Activated T-helper 1 cell treated with anti-CD3 and anti-CD28 coated beads, Interleukin-2, amount 50 U/mL, for 16 hours (primary cell): ENCODE measurements around the gene TOMT.

Source experiments
- DNase-seq, 2 donors: peaks; one replicate each; pipeline ENCODE4 v3.0.0-alpha.2; 2020; ENCODE audit warnings: low read depth in 1 of 2, low spot score in 1 of 2

TOMT gene

DNA sequence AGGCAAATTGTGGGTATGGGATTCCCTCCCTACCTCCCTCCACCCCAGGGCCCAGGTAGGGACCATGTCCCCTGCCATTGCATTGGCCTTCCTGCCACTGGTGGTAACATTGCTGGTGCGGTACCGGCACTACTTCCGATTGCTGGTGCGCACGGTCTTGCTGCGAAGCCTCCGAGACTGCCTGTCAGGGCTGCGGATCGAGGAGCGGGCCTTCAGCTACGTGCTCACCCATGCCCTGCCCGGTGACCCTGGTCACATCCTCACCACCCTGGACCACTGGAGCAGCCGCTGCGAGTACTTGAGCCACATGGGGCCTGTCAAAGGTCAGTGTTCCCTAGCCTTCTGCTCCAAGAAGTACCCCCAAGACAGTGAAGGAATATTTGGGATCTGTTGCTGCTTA, at the start of gene TOMT:
Gene TOMT (plus strand): TSS at position 37 of the 400 bp plus-strand sequence. CDS start 28 bp downstream, at position 65.
- DNase-seq = no peak

DNA sequence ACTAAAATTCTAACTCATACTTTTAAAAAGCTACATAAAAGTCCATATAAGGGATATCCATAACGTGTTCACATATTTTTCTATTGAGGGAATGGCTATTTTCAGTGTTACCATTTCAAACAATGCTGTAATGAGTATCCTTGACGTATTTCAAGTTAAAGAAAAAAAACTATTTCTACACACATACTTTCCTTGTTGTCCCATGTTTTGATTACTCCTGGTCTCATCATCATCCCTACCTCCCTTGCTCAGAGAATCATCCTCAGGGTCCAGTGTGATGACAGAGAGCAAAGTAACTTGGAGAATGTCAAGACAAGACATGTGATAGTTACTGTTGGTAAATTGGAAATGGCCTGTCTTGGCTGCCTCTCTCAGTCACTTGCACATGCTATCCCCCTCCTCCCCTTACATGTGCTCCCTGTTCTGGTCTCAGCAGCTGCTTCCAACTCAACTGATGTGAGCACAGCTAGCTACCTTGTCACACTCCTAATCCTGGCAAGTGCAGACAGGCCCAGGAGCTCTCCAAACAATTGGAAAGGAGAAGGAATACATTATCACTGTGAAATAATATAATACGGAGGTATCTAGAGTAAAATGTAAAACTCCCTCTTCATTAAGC, 47.2 kb upstream of the TOMT start:
- no peak for DNase-seq

GRCh38 chr11:72061739-72062396, 43.9 kb upstream of the TOMT start:
- DNase-seq = no peak

DNA sequence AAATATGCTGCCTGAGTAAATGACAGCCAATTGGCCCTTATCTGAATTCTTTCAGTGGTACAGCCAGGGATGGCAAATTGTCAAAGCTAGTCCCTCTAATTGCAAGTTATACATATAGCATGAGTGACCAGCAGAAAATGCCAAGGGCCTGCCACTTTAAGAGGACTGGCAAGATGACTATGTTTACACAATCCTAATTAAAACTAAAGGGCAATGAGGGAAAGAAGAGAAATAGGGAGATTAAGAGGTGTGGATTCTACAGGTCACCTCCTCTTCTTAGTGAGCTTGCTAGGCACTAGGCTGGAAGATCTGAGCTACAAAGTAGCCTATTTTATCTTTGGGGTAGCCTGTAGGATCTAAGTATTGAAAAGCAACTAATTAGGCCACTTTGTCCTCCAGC, 38.9 kb upstream of the TOMT start:
- DNase-seq = no peak

- DNase-seq = no peak
Observed at GRCh38 chr11:72067266-72067665, 38.5 kb upstream of the TOMT start.

DNA sequence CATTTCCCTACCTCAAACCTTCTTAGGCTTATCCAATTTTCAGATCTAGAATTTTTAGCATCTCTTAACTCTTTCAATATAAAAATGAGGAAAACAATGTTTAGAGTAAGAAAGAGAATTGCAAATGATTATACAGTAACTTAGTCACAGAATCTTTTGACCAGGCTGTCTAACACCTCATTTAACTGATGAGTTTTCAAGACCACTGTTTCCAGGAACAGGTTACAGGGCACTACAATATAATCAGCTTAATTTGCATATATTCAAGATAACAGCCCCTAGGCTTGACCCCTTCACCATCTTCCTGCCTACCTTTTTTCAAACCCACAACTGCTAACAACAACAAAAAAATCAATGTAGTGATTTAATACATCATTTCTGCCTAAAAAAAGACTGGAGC, 38.0 kb upstream of the TOMT start:
- no peak for DNase-seq

- no peak for DNase-seq
Observed at GRCh38 chr11:72069200-72069599, 36.5 kb upstream of the TOMT start.

DNA sequence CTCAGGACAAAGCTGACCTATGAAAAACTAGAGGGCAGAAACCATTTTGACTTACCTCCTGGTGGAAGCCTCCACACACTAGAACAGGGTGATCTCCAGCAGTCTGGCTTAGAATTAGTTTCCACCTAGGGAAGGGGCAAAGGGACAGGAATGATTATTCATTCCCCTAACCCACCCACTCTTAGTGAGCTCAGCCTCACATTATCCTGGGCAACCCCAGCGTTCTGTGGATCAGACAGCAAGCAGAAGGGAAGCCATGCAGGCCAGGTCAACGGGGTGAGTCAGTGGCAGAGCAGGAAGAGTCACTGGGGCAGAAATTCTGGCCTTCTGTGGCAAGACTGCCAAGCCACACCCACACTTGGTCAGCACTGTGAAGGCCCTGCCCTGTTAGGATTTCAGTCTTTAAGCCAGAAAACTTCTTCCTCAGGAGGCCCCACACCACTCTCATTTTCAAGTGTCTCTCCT, 35.9 kb upstream of the TOMT start:
- DNase-seq = no peak

GRCh38 chr11:72070491-72070890, 35.2 kb upstream of the TOMT start:
- no peak for DNase-seq

- DNase-seq = no peak
Observed at GRCh38 chr11:72072348-72072747, 33.4 kb upstream of the TOMT start.

GRCh38 chr11:72075109-72075508, 30.6 kb upstream of the TOMT start:
- DNase-seq = no peak

DNA sequence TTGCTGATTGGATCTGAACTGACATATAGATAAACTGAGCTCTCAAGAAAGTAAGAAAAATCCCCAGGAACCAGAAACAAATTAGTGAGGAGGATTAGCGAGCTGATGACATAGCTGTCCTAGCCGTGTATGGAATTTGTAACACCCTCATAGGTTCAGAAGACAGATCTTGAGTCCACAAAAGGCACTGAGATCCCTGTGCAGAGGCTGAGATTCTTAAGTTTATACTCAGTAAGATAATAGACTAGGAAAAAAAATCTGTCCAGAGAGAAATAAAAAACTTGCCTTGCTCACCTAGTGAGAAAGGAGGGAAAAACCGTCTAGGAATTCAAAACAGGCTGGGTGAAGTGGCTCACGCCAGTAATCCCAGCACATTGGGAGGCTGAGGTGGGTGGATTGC, 30.0 kb upstream of the TOMT start:
- no peak for DNase-seq

DNA sequence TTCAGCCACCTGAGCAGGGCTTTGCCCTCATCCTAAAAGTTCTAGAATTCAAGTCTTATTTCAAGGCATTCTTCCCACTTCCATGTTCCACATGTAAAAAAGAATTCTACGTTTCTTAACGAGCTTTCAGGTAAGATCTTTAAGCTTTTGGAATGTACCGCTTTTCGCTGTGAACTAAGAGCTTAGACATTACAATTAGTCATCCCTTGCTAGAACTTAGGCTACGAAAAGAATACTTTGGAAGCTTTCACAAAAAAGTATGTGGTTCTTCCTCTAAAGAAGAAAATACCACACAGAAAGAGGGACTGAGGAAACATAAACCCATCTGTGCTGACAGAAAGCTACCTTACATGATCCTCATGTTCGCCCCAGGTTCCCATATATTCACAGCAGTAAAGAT, 27.2 kb upstream of the TOMT start:
- no peak for DNase-seq

GRCh38 chr11:72079819-72080325, 25.9 kb upstream of the TOMT start:
- no peak for DNase-seq

GRCh38 chr11:72080326-72081183, 25.2 kb upstream of the TOMT start, which contains the start of the genes LRRC51 and NUMA1:
LRRC51 (plus strand) TSS chr11:72080850; CDS start chr11:72089084, 8,234 bp downstream.
NUMA1 (minus strand) TSS chr11:72080542; CDS start chr11:72035943, 44,599 bp downstream.
- peak; percentile 97 to 98 for DNase-seq

DNA sequence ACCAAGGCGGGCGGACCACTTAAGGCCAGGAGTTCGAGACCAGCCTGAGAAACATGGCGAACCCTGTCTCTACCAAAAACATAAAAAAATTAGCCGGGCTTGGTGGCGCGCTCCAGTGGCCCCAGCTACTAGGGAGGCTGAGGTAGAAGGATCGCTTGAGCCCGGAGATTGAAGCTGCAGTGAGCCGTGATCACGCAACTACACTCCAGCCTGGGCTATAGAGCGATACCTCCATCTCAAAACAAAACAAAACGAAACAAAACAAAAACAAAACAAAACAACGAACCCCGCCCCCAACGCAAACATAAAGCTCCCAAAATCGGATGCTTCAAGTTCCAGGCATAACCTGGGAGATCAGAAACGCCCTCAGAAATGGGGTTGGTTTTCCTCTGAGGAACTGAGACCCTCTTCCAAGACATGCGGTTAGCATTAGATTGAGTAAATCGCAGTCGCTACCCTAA, 24.5 kb upstream of the TOMT start:
- no peak for DNase-seq

DNA sequence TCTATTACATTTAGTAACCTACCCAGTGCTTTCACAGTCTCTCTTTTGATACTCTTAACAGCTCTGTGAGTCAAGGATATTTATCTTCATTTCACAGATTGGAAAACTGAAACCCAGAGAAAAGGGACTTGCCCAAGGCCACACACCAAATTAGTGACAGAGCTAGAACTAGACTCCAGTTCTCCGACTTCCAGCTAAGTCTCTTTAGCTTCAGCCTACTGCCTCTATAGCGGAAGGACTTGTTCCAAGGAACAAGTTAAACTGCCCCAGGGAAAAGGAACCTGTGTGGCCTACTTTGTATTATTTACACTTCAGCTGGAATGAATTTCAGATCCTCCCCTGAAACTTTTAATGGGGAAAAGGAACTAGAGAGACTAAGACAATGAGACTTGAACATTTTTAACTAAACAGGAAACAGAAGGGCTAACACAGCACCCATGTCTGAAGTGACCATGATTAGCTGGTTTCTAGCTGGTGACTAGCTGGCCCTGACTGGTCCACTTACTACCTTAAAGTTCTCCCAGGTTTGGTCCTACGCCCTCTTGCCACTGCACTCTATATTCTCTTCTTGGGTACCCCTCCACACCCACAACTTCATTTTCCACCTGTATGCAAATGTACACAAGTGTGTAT, 23.8 kb upstream of the TOMT start:
- DNase-seq = no peak

DNA sequence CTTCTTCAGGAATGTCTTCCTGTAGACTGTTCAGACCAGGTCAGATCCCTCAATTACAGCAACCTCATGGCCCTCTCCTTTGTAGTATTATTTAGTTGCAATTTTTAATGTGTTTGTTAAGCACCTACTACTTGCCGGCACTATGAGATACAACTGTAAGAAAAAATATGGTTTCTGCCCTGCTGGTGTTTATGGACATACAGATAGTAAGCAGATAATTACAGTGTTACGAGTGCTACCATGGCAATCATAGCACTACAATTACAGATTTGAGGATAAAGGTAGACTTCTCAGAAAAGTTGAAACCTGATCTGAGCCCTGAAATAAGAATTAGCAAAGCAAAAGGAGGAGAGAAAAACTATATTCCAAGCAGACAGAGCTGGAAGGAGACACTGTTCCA, 22.3 kb upstream of the TOMT start:
- DNase-seq = no peak

DNA sequence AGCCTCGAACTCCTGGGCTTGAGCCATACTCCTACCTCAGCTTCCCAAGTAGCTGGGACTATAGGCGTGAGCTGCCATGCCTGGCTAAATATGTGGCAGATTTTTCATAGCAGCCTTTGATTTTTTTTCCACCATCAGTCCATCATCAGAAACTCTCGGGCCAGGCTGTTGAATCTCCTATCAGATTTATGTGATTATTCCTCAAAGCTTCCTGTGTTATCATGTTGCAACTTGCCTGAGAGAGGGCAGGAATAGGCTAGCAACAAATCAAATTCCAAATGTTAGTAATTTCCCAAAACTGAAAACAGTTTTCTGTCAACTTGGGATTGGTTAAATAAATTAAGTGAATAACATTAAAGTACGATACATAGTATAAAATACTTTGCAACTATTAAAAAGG, 21.6 kb upstream of the TOMT start:
- no peak for DNase-seq

- DNase-seq = no peak
Observed at GRCh38 chr11:72084965-72085364, 20.8 kb upstream of the TOMT start.
